ENCODE data around the gene MAP1B. TPM values are rescaled to one million over a fixed set of nuclear protein-coding genes. Genes with fewer than 3 reads are reported as not detected.

The MAP1B gene
- polyA plus RNA-seq, 3 donors: 0.02 TPM; not detected in 2

DNA sequence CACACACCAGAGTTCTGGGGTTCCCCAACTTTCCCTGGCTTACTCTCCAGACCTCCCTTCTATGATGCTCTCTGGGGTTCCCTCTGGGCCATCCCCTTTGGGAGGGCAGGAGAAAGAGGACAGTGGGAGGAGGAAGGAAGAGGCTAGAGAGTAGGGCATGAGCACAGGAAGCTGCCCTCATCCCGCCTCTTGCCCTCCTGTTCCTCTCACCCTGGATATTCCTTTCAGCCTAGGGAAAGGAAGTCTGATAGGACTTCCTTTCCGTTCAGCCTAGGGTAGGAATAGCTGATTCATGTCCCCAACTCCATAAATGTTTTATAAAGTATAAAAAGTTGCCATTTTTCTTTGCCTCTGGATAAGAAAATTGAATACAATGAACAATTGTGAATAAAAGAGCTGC lies 7.4 kb downstream of the MAP1B start:
- Histone ChIP-seq H3K36me3 (replicated peaks in 1 of 2; ENCODE audit: control insufficient read depth in 1 of 2, insufficient read depth in 2 of 2, low read length in 2 of 2) (no peaks in the 10 kb centered on the region), H3K4me3 (replicated peaks in 1 of 3; ENCODE audit: low read depth in 2 of 3, low read length in 3 of 3) (no peak overlapping the region), H2AFZ (ENCODE audit: insufficient read depth, low read depth, low read length, poor library complexity, severe bottlenecking) (no peak overlapping the region), H4K20me1 (ENCODE audit: insufficient read depth, low read length) (no peaks in the 10 kb centered on the region), H3K9me3 (replicated peaks in 1 of 2; ENCODE audit: control insufficient read depth in 1 of 2, insufficient read depth in 1 of 2, low read length in 2 of 2) (no peaks in the 10 kb centered on the region), H3K4me1 (ENCODE audit: control insufficient read depth in 1 of 2, insufficient read depth in 2 of 2, low read length in 2 of 2) (no peaks in the 10 kb centered on the region), H3K9ac (ENCODE audit: insufficient read depth, low read length, poor library complexity, severe bottlenecking) (no peak overlapping the region), H3K27ac (ENCODE audit: low read depth in 1 of 2, low read length in 2 of 2) (no peak overlapping the region), H3K79me2 (ENCODE audit: insufficient read depth, low read length) (no peaks in the 10 kb centered on the region), H3K27me3 (ENCODE audit: control insufficient read depth in 2 of 2, insufficient read depth in 2 of 2, low read length in 2 of 2) (peaks cover 23 to 38% of the 10 kb centered on the region in 2 donors), H3K4me2 (replicated peaks; ENCODE audit: extremely low read depth, low read length, poor library complexity, severe bottlenecking) (no peak overlapping the region)
- intact Hi-C loops (cut with micrococcal nuclease): no loop called here
- TF ChIP-seq, protein P1, sequence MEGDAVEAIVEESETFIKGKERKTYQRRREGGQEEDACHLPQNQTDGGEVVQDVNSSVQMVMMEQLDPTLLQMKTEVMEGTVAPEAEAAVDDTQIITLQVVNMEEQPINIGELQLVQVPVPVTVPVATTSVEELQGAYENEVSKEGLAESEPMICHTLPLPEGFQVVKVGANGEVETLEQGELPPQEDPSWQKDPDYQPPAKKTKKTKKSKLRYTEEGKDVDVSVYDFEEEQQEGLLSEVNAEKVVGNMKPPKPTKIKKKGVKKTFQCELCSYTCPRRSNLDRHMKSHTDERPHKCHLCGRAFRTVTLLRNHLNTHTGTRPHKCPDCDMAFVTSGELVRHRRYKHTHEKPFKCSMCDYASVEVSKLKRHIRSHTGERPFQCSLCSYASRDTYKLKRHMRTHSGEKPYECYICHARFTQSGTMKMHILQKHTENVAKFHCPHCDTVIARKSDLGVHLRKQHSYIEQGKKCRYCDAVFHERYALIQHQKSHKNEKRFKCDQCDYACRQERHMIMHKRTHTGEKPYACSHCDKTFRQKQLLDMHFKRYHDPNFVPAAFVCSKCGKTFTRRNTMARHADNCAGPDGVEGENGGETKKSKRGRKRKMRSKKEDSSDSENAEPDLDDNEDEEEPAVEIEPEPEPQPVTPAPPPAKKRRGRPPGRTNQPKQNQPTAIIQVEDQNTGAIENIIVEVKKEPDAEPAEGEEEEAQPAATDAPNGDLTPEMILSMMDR (IDR thresholded peaks at IDR 0.05): no peak
- H3K36me3 Mint-ChIP-seq: no peaks in the 10 kb centered on the region
- peaks cover 18 to 45% (median 20%) of the 10 kb centered on the region in 3 donors for H3K27me3 Mint-ChIP-seq (ENCODE audit: low read depth in 3 of 3)
- WGBS (ENCODE audit: insufficient coverage): no CpG with 5 or more reads among the region's 2 CpGs
- no peak overlapping the region for H3K4me3 Mint-ChIP-seq
- DNase-seq: no peak
- no peak overlapping the region for H3K27ac Mint-ChIP-seq
- H3K4me1 Mint-ChIP-seq: no peaks in the 10 kb centered on the region
- peaks cover 0 to 4% (median 0%) of the 10 kb centered on the region in 7 donors for H3K9me3 Mint-ChIP-seq

DNA sequence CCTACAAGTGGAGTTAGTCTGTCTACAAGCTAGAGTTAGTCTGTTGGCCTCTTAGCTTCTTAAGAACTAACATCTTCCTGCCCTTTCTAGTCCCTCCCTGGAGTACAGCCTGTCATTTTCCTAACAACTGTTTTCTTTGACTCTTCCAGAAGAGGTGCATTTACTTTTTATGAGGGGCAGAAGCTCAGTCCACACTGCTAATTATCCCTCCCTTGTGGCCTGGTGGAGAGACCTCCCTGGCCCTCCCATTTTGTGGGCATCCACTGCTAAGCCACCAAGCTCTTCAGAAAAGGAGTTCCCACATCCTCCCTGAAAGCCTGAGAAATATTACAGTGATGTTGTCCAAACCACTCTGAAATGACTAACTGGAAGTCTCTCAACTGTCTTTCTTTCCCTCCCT lies 8.0 kb downstream of the MAP1B start:
- Histone ChIP-seq H3K36me3 (replicated peaks in 1 of 2; ENCODE audit: control insufficient read depth in 1 of 2, insufficient read depth in 2 of 2, low read length in 2 of 2) (no peaks in the 10 kb centered on the region), H3K27ac (ENCODE audit: low read depth in 1 of 2, low read length in 2 of 2) (no peak overlapping the region), H3K9ac (ENCODE audit: insufficient read depth, low read length, poor library complexity, severe bottlenecking) (no peak overlapping the region), H3K79me2 (ENCODE audit: insufficient read depth, low read length) (no peaks in the 10 kb centered on the region), H3K4me1 (ENCODE audit: control insufficient read depth in 1 of 2, insufficient read depth in 2 of 2, low read length in 2 of 2) (no peaks in the 10 kb centered on the region), H3K27me3 (ENCODE audit: control insufficient read depth in 2 of 2, insufficient read depth in 2 of 2, low read length in 2 of 2) (peaks cover 17 to 35% of the 10 kb centered on the region in 2 donors), H4K20me1 (ENCODE audit: insufficient read depth, low read length) (no peaks in the 10 kb centered on the region), H2AFZ (ENCODE audit: insufficient read depth, low read depth, low read length, poor library complexity, severe bottlenecking) (no peak overlapping the region), H3K9me3 (replicated peaks in 1 of 2; ENCODE audit: control insufficient read depth in 1 of 2, insufficient read depth in 1 of 2, low read length in 2 of 2) (no peaks in the 10 kb centered on the region), H3K4me2 (replicated peaks; ENCODE audit: extremely low read depth, low read length, poor library complexity, severe bottlenecking) (no peak overlapping the region), H3K4me3 (replicated peaks in 1 of 3; ENCODE audit: low read depth in 2 of 3, low read length in 3 of 3) (no peak overlapping the region)
- intact Hi-C loops (cut with micrococcal nuclease): no loop called here
- Mint-ChIP-seq H3K27ac (no peak overlapping the region), H3K9me3 (peaks cover 0 to 3% (median 0%) of the 10 kb centered on the region in 7 donors), H3K4me1 (no peaks in the 10 kb centered on the region), H3K27me3 (ENCODE audit: low read depth in 3 of 3) (peaks cover 12 to 40% (median 16%) of the 10 kb centered on the region in 3 donors), H3K36me3 (no peaks in the 10 kb centered on the region), H3K4me3 (no peak overlapping the region)
- DNase-seq: no peak
- TF ChIP-seq, protein P1 (IDR thresholded peaks at IDR 0.05): no peak
